ENCODE data around the gene OR5B17.
"Not testable (repeated sequence)": the region's sequence is repeated elsewhere in the genome, so short reads cannot be mapped to it uniquely, and the experiment has no call there.

The OR5B17 gene

DNA sequence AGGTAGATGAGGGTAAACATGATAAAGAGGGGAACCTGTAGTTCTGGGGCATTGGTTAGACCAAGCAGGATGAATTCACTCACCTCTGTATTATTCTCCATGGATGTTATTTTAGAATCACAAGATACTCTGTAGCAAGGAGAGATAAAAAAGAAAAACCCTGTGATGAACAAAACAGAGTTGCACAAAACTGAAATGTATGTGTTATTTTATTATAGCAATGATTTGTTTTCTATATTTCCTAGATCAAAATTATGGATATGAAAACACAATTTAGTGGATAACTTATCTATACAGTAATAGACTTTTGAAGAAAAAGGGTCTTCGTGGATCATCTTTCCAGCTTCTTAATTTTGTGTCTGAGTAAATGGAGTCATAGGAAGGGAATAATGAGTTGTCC, at the start of gene OR5B17:
OR5B17 (minus strand) TSS at position 101 of the 400 bp plus-strand sequence; CDS start at position 101, 0 bp downstream.
- no peak for DNase-seq

DNA sequence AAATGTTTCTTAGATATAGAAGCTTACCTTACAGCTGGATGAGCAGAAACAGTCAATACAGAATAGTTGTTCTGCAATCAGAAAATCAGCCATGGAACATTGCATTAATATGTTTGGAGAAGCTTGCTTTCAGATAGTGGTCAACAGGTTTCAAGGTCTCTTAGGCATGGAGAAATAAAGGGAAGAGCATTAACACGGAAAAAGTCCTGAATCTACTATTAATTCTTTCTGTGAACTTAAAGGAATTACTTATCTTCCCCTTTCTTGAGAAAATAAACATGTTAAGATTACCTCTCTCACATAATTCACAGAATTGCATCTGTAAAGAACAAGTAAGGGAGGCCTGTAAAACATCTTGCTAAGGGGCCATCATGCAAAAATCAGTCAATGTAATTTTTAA, 47.9 kb upstream of the OR5B17 start, which contains the start of gene OR5B3:
OR5B3 (minus strand) TSS at position 101 of the 400 bp plus-strand sequence. CDS start 3,465 bp downstream, outside the sequence.
- no peak for DNase-seq

DNA sequence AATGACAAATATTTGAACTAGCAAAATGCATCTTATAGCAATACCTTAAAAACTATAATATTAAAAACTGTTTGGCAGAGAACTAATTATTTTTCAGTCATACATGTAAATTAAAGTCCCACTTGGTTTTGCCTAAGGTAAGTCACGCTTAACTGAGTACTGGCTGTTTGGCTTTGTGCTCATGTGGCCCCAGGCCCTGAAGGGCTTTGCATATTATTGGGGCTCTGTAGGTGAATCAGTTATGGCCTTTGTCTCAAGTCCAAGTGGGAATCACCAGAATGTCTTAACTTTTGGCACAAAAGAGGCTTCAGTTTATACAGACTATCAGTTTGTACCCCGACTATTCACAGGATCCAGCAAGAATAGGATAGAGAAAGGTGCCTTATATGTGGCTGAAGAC, 40.8 kb upstream of the OR5B17 start:
- DNase-seq = not testable (repeated sequence)

DNA sequence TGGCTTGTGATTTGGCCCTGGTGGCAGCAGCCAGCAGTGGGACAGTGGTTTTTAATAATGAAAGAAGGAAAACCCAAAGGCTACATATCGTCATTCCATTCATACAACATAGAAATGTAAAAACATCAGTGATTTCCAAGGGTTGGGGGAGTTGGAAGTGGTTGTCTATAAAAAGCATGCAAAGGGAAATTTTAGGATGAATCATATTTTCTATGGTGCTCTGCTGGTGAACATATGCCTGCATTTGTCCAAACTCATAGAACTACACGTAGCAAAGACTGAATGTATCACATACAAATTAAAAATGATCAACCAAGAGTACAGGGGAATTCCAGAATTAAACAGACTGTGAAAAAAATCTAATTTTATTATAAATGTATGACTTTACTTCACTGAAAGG, 36.7 kb upstream of the OR5B17 start:
- no peak for DNase-seq

DNA sequence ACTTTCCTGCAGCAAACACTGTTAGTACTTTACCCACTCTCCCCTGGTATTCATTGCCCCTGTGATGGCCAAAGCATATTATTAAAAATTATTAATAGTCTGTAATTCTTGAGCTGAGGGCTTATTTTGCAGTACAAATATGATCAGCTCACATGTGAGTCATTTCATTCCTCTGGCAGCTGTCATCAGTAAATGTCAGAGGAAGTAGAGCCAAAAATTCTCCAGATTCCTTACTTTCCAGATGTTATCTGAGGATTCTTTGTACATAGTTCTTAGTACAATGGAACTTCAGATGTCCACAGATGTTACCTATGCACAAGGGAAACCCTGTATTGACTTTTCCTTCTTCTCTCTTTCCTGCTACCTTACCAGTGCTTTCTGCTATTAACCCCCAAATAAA, 35.3 kb upstream of the OR5B17 start:
- no peak for DNase-seq

DNA sequence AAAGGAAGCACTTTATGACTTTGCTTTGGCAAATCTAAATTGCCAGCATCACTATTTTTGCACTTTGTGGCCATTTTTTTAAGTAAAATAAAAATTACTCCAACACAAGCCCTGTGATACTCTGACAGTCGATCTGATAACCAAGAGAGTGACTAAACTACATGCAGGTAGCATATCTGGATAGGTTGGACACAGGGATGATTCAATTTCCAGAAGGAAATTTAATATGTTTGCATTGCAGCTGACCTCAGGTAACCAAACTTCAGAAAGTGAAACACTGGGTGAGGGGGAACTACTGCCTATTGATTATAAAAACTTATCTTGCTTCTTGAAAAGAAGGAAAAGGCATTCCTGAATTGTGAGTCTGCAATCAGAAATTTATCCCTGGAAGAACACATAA, 33.9 kb upstream of the OR5B17 start:
- DNase-seq = peak; percentile 10

DNA sequence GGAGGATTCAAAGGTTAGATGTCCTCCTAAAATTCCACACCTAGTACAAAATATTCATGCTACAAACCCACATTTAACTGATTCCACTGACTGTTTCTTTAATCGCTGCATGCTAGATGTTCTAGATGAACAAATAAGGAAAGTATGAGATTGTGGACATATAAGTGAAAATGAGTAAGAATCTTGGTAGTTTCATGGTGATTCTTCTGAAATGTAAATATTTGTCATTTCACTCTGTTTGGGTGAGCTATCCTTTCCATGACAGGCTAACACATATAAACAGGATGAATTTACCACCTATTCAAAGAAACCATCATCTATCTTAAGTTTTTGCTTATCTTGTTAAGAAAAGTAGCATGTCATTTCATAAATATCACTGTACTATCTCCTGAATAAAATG, 33.0 kb upstream of the OR5B17 start:
- no peak for DNase-seq

DNA sequence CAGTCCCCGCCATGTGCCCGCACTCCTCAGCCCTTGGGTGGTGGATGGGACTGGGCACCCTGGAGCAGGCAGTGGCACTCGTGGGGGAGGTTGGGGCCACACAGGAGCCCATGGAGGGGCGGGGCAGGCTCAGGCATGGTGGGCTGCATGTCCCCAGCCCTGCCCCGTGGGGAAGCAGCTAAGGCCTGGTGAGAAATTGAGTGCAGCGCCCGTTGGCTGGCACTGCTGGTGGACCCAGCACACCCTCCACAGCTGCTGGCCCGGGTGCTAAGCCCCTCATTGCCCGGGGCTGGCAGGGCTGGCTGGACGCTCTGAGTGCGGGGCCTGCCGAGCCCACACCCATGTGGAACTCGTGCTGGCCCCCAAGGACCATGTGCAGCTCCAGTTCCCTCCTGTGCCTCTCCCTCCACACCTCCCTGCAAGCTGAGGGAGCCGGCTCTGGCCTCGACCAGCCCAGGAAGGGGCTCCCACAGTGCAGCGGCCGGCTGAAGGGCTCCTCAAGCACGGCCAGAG, 31.7 kb upstream of the OR5B17 start:
- no peak for DNase-seq

DNA sequence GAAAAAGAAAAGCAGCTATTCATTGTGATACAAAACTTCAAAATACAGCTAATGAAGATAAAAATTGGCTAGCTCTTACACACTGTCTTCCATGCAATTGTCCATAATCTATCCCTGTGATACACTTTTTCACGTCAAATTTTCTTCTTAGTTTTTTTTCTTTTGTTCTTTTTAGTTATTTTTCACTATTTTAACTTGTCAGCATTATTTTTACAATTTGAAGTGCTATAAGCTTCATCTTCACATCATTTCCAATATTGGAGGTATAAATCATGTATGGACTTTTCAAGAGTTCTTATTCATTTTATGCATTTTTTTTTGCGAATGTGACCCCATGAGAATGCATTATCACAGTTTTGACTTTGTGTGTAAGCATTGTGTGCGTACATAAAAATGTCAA, 4.1 kb downstream of the OR5B17 start:
- no peak for DNase-seq

DNA sequence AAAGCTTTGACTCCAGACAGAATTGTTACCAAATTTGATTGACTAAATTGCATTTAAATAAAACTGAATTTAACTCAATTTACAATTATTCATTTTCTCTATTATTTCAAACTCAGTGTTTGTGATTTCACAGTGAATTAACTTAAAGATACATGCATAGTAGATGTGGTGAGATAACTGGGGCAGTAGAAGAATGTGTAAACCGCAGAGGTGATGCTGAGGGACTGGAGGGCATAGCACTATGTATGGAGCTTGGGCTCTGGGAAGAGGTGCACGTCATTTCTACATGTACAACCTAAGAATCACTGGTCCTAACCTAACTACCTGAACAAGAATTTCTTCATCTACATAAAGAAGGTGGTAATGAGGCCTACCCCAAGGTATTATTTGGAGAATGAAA, 13.7 kb downstream of the OR5B17 start:
- no peak for DNase-seq

DNA sequence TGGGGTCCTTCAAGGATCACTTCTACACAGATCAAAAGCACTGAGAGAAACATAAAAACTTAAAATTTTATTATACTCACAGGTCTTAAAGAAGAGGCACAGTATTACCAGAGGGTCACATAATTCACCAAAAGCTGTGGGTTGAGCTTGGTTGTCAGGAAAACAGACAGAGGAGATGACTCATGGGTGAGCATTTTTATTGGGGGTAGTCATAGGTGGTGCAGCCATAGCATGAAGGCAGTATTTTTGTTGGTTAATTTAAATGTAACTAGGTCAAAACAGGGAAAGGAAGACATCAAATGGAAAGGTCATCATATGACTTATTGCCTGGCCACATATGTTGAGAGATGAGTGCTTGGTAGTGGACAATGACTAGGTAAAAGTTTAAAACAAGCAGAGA, 24.2 kb downstream of the OR5B17 start:
- no peak for DNase-seq

DNA sequence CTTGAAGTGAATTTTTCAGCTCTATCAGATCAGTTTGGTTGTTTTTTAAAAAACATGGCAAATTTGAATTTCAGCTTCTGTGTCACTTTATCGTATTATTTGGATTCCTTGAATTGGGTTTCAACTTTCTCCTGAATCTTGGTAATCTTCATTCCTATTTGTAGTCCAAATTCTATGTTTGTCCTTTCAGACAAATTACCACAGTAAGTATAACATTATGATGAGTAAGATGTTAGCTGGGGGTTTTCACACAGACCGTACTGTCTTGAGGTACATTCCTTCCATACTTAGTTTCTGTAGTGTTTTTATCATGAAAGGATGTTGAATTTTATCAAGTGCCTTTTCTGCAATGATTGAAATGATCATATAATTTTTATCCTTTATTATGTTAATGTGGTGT, 28.0 kb downstream of the OR5B17 start:
- no peak for DNase-seq

DNA sequence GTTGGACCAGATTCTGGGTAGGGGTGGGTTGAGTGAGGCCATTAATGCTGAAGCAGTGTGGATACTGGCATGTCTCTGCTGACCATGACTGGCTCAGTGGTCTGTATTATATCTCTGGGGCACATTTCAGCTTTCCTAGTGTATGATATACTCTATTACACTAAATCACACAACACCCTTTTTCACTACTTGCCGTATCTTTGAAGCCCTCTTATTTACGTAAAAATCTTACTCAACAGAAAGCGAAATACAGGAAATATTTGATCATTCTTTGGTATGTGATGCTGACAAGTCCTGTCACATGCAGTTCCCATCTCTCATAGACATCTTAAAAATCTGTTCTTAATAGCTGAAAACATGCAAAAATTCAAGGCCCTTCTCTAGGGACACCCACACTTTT, 40.3 kb downstream of the OR5B17 start:
- no peak for DNase-seq

DNA sequence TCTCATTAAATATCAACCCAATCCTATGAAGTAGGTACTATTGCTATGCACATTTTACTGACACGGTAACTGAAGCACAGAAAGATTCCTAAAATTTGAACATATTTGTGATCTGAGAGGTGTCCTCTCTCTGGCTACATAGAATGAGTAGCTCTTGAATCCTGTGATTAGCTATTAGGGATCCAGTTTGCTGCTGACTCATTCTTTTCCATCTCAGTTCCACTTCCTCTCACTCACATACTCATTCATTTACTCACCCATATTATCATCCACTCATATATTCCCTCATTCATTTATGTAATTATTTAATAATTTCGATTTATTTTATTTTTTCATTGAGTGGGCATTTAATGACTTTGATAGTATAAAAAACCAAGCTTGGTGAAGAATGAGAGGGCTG, 42.7 kb downstream of the OR5B17 start:
- no peak for DNase-seq
